ENCODE measurements around the gene OSR1.
"Not testable (repeated sequence)": the region's sequence is repeated elsewhere in the genome, so short reads cannot be mapped to it uniquely, and the experiment has no call there.

Gene OSR1

DNA sequence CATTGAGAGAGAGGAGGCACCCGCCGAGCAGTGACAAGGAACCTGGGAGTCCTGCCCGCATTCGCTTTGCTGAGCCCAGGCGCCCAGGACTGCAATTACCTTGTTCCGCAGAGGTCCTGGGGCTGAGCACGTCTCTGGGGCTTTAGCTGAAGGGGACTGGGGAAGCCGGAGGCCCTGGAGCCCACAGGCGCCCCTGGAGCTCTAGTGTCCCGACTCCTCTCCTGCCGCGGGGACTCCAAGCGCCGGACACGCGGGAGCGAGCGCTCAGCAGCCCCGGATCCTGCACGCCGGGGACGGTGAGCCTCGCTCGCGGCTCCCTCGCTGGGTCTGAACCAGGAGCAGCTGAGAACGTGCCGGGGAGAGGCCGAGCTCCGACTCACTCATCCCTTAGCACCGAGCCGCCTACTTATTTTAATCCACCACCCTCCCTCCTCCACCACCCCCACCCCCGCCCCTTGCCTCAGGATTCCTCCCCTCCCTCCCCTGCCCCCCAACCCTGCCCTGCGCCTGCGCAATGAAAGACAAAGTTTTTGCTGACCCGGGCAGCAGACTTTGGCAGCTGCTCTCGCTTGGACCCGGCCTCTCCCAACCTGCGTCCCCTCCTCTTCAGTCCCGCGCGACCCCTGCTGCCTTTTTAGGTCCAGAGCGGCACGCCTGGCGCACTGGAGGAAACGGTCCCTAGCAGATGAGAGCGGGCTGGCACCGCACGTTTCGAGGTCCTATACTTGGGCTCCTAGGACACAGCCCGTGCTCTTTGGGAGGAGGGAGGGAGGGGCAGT is at the start of gene OSR1:
Gene OSR1, minus strand, starts transcription at position 382 of the 779 bp plus-strand sequence. CDS start 4,818 bp downstream, outside the sequence.
- peak; percentile 90 for DNase-seq (ENCODE audit: low spot score)

- DNase-seq (ENCODE audit: low spot score) = no peak
Observed at GRCh38 chr2:19403785-19404184, 45.4 kb upstream of the OSR1 start.

DNA sequence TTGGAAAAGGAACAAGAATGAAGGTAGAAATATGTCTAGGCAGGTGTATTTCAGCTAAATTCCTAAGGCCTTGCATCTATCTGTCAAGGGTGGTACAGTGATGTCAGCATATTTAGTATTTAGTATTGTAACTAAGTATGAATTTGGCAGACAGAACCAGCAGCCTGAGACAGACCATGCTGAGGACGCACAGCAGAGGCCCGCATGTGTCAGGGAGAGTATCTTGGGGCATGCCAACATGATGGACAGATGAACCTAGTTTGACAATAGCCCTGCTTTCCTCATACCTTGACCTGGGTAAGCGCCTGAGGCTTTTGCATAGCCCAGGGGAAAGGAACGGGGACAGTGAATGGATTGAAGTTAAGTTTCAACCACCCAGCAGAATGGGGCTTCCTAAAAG is 33.8 kb upstream of the OSR1 start:
- DNase-seq (ENCODE audit: low spot score) = no peak

GRCh38 chr2:19389469-19389868 is 31.0 kb upstream of the OSR1 start:
- DNase-seq (ENCODE audit: low spot score) = not testable (repeated sequence)

DNA sequence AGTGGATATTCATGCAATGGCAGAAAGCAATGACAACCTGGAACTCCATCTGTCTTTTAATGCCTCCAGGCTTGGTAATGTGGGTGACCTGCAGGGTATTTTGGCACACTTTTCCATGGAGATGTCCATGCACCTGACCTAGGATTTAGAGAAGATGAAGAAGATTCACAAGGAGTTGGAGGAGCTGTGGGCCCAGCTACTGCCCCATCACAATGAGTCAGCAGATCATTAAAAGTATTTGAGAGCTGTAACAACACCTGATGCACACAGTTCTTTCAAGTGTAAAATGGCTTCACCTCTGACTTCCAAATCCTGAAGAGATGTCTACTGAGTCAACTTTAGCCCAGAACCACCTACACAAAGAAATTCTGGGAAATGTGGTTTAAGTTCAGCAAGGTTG is 22.1 kb upstream of the OSR1 start:
- DNase-seq (ENCODE audit: low spot score) = no peak

DNA sequence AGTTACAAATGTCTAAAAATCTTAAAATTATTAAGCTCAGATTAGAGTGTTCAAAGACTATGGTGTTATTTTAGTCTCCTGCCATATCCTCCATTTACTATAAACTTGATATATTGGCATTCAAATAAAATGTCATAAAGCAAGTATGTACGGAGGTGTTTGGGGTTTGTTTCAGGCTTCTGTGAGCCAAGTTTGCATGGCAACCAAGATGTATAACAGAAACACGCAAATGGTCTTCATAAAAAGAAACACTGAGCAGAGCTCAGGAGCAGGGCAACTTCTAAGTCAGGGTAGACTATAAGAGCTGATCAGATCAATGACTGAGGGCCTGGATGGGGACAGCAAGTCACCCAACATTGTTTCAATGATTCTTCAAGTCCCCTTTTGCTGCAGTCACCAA is 20.5 kb upstream of the OSR1 start:
- DNase-seq (ENCODE audit: low spot score) = no peak

- DNase-seq (ENCODE audit: low spot score) = no peak
Observed at GRCh38 chr2:19377717-19378116, 19.3 kb upstream of the OSR1 start.

- no peak for DNase-seq (ENCODE audit: low spot score)
Observed at GRCh38 chr2:19373352-19373751, 14.9 kb upstream of the OSR1 start.

GRCh38 chr2:19371996-19372582 is 13.7 kb upstream of the OSR1 start:
- DNase-seq (ENCODE audit: low spot score) = no peak

DNA sequence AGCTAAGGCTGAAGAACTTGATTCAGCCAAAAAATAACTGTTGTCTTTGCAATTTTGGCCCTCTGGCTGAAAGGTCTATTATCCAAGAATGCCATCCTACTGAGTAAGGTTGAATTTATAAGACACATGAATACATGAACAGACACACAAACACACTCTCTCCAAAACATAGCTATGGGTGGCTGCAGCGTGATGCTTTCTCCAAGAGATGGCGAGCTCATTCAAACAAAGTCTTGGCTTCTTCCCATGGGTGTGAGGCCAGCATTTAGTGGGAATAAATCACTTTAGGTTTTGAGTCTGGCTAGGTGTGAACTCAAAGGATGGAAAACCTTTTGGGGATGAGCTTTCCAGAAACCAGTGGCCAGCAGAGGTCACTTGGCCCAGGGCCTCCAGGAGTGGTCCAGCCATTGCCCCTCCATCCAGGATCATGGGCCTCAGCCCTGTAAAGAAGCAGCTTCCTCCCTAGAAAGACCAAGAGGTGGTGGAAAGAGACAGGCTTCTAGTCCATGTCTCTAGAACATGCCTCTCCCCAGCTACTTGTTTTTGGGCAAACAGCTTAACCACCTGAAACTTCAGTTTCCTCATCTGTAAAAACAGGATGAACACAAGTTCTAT is 11.0 kb upstream of the OSR1 start:
- DNase-seq (ENCODE audit: low spot score) = no peak

DNA sequence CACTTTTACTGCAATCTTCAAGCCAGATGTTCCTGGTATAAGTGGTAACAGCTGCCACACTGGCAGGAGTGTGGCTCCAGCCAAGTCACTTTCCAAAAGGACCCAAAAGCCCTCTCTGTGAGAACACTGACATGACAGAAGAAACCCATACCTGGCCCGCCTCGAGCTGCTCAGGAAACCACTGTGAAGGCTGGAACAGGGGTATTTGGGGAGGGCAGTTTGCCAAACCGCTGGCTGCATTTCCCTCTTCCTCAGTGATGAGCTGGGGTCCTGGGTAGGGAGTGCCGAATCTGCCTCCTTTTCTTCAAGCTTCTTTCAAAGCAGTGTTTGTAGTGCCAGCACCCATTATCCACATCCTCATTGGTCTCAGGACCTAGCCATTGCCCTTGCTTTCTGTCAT is 10.3 kb upstream of the OSR1 start:
- DNase-seq (ENCODE audit: low spot score) = no peak

- DNase-seq (ENCODE audit: low spot score) = no peak
Observed at GRCh38 chr2:19367326-19367725, 8.9 kb upstream of the OSR1 start.

DNA sequence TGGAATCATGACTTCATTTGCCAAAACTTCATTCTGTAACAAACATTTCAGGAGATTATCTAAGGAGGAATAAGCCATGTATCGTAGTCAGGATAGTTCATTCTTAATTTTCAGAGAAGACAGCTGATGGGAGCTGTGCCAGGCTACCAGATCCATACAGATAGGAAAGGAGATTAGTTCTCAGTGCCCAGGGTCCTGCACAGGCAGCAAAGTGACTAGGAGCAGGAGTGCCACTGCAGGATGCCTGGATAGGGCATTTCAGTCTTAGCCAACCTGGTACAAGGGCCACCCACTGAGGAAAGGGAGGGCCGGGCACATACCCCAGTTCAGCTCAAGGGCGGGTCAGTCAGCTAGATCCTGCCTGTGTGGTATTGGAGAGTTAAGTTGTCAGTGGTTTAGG is 6.7 kb upstream of the OSR1 start:
- DNase-seq (ENCODE audit: low spot score) = no peak

DNA sequence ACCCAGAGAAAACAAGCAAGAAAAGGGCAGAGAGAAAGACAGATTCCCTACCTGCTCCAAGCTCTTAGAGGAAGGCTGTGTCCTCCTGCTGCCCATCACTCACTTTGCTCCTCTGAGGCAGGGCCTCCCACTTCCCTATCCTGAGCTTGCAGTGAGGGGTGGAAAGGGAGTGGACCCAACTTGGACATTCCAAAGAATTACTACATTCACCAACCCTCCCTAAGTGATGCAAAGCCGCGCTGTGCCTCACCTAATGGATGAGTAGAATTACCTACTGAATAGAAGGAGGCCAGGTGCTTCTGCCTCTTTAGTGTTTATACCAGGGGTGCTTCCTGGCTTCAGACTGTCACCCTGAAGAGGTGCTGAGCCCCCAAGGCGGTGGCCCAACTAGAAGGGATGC is 5.6 kb upstream of the OSR1 start:
- DNase-seq (ENCODE audit: low spot score) = no peak

DNA sequence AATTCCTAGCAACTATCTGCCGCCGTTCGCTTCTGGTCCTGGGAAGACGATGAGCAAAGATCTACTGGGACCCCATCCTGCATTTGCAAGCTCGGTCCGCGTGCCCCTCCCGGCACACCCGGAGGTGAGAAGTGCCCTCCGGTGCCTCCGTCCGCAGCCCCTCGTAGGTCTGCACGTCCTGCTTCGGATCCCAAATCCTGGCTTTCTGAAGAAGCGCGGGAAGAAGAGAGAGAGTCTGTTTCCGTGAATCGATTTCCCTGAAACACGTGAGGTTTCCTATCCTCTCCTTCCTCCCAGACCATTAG is 5.0 kb upstream of the OSR1 start:
- DNase-seq (ENCODE audit: low spot score) = peak; percentile 65

DNA sequence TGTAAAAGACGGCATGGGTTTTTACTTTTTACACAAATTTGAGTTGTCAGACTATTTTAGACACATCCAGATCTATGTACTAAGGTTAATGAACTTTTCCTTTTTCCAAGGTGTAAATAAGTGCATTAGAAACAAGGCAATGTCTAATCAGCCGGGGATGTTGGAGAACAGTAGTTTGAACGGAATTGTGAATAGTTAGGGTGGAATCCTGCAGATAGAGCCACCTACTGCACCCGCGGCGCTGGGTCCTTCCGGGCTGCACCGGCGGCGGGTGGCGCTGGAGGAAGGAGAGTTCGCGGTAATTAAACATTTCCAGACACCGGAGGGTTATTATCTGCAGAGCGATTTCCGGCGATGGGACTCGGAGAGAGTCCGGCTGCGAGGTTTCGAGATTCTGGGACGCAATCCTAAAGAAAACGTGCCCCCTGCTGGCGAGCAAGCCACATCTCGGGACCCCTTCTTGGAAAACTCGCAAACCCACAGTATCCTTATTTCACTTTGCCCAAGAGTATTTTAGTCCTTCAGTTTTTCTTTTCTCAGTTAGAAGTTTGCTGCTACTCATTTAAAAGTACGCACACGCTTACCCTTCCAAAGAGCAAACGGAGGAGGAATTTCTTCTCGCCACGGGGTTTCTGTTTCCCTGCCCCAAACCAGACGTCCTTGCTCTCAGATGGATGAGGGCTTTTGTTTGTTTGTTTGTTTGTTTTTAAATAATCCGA is 4.5 kb upstream of the OSR1 start:
- peak; percentile 84 for DNase-seq (ENCODE audit: low spot score)

DNA sequence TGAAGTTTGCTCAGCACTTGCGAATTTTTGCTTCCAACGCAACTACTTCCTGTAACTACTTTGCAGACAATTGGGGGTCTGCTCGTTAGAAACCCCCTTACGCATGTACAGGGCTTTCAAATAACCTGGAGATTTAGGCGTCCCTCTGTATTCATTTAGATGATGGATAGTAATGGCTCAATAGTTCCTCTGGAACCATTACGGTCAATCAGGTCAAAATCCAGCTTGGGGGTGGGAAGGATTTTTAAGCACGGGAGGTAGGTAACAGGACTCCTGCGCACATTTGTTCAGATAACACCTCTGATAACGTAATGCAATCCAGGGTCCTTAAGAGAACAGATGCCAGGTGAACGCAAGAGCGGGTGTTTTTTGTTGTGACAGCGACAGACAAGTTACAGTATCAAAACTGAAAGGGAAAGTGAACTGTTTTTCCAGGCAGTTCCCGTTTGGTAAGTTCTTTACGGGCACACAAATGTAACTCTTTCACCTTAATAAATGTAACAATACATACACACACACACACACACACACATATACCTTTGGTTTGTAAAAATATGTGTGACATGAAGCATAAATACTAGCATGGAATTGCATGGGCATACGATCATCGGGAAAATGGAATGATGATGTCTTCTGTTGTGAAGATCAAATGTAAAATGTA is 3.8 kb upstream of the OSR1 start:
- no peak for DNase-seq (ENCODE audit: low spot score)

DNA sequence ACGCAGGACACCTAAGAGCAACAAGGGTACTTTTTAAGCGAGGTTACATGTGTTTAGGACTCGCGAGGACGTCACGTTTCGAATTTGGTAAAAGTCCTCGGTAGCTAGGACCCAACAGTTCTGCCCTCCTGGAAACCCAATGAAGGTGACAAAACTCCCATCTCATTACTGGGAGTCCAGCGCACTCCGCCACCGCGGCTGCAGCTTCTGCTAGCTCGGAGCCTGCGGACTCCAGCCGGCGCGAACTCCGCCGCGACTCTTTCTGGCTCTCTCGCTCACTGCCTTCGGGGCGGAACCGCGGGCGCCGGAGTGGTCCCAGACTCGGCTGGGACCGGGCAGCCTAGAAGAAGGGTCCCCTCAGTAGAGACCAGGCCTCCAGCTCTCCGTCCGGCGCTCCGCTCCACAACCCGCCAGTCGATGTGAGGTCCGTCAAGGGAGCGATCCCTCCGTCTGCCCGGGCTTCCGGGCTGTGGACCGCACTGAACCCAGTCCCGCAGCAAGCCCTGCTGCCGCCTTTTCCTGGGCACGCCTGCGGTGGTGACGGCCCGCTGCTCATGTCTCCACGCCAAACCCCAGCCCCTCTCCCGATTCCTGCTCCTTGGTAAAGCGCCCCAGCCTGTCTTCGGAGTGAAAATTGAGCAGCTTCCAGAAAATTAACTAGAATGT is 3.0 kb upstream of the OSR1 start:
- DNase-seq (ENCODE audit: low spot score) = peak; percentile 78

- no peak for DNase-seq (ENCODE audit: low spot score)
Observed at GRCh38 chr2:19360966-19361321, 2.5 kb upstream of the OSR1 start.

DNA sequence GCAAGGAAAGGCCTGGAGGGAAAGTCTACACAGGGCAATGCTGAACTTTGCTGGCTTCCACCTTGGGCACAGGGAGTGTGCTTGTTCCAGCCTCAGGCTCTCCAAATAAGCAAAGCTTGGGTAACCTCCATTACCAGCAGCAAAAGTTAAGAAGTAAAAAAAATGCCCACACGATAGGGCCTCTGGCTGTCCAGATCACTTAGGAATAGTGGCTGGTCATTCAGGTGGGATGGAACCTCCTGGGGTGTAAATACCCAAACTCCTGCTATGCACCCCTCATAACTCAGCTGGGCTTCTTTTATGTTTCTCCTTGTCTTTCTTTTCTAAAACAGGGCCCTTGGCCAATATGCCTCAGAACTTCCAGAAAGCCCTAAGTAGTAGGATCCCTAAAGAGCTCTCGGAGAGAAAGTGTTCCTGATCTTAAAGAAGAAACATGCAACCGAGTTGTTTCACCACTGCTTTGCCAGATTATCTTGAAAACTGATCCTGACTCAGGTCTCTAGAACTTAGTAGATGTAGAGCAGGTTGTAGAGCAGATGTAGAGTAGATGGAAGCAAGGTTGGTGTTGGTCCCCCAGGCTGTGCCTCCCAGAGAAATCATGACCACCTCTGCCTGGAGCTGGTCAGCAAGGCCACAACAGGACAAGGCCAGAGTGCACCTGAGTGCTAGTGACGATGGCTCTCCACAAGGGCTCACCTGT is 2.0 kb upstream of the OSR1 start:
- no peak for DNase-seq (ENCODE audit: low spot score)

GRCh38 chr2:19359456-19359855 is 1.0 kb upstream of the OSR1 start:
- DNase-seq (ENCODE audit: low spot score) = no peak

DNA sequence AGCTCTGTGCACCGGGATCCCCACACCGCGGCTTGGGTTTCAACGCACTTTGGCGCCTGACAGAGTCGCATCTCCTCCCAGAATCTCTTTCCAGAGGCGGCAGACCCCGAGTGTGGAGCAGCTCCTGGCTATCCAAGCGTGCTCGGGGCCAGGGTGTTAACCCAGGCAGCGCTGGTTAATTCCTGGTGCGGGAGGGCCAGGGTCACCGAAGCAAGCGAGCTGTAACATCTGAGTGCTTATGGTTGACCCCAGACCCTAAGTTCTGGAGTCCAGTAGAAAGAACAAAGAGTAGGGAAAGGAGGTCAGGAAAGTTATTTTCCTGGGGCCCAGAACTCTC is 566 bp upstream of the OSR1 start:
- DNase-seq (ENCODE audit: low spot score) = no peak
